ENCODE results near the gene SF3B2.
"Not testable (repeated sequence)": the region's sequence is repeated elsewhere in the genome, so short reads cannot be mapped to it uniquely, and the experiment has no call there.

Gene SF3B2

DNA sequence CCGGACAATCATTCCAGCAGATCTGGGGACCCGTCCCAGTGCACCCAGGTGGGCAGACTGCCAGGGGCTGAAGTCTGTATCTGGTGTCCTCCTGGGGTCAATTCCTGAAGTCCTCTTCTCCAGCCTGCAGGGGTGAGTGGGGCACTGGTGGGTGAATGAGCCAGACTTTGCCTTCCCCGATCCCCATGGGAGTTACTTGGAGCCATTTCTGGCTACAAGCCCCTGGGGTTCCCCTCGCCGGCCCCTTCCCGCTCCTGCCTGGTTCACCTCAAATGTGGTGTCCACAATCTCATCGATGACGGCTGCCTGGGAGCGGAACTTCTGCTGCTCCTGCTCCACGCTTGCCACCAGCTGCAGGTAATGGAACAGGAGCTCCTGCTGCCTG lies 35.4 kb upstream of the SF3B2 start:
- no peak for DNase-seq

DNA sequence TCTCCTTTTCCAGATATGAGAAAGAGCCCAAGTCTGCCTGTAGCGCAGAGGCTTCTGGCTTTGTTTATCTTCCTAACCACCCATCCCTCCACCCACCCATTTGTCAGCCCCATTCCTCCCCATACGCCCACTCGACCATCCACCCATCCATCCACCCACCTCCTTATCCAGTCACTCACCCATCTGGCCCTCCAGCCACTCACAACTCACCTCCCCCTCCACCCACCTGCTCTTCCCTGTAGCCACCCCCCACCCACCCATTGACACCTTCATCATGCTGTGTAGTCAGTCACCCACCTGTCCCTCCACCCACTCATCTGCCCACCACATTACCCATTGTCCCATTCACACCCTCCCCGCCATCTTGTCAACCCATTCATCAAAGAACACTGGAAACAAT lies 34.8 kb upstream of the SF3B2 start:
- DNase-seq: no peak

GRCh38 chr11:66020212-66020611 lies 32.0 kb upstream of the SF3B2 start:
- no peak for DNase-seq

- DNase-seq: peak; percentile 61
These were observed 31.4 kb upstream of the SF3B2 start for GRCh38 chr11:66020618-66021357.

GRCh38 chr11:66022401-66023185 lies 29.6 kb upstream of the SF3B2 start:
- DNase-seq: peak; percentile 39

- not testable (repeated sequence) for DNase-seq
These were observed 29.1 kb upstream of the SF3B2 start for GRCh38 chr11:66023186-66023440.

DNA sequence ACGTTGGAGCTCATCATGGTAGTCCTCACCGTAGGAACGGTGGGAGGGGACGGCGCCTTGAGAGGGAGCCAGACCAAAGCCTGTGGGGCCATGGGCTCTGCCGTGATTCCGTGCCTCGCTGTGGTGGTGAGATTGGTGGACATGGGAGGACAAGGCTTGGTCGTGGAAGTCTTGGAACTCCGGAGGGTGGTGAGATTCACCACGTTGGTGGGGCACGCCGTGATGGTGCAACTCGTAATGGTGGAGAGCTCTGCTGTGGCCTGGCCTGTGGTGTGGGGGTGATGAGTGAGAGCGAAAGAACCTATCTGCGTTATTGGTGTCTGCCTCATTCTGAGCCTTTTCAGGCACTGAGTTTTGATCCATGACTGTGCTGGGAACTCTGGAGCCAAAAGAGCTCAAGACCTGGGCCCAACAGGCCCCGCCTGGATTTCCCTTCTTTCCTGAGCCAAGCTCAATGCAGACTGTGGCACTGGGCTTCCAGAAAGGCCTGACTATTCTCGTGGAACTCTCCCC lies 26.1 kb upstream of the SF3B2 start, which contains the start of gene CATSPER1:
Gene CATSPER1 (minus strand): TSS at position 463 of the 513 bp plus-strand sequence. CDS start 100 bp downstream, at position 363.
- no peak for DNase-seq

GRCh38 chr11:66032957-66033735 lies 19.0 kb upstream of the SF3B2 start:
- no peak for DNase-seq

- DNase-seq: no peak
These were observed 16.4 kb upstream of the SF3B2 start for GRCh38 chr11:66035653-66036333.

DNA sequence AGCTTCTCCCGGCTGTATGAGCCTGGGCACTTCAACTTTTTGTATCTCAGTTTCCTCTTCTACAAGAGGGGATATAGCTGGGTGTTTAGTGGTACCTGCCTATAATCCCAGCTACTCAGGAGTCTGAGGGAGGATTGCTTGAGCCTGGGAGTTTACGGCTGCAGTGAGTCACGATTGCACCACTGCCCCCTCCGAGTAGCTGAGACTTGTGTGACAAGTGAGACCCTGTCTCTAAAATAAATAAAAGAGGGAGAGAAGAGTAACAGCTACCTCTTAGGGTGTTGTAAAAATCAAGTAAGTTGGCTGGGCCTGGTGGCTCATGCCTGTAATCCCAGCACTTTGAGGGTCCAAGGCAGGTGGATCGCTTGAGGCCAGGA lies 15.8 kb upstream of the SF3B2 start:
- DNase-seq: no peak

- DNase-seq: no peak
These were observed 14.8 kb upstream of the SF3B2 start for GRCh38 chr11:66037327-66037726.

GRCh38 chr11:66039765-66040164 lies 12.4 kb upstream of the SF3B2 start:
- no peak for DNase-seq

DNA sequence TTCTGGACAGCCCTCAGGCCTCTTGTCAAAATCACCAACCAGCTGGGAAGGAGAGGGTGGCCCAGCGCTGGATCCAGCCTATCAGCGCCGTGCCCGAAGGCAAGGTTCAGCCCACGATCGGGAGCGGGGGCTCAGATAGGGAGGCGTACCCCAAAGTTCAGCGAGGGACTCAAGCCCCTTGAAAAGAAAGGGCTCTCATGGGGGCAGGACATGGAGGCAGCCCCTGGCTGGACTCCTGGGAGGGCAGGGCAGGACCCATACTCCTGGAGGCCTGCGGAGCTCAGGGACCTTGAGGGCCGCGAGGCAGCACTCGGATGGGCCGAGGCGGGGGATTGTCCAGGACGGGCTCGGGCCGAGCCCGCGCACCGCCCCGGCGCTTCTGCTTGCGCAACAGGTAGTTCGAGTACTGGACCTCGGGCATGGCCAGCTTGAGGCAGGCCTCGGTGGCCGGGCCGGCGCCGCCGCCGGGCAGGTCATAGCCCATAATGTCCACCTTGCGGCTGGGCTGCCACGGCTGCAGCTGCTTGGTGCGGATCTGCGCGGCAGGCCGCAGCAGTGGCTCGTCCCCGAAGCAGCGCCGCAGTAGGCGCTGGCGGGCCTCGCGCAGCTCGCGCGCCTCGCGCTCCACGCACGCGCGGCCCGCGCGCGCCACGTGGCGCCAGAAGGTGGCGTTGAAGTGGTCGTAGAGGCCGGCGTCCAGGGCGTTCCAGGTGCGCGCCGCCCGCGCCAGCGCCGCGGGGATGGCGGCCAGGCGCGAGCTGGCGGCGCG lies 9.8 kb upstream of the SF3B2 start:
- DNase-seq: no peak

DNA sequence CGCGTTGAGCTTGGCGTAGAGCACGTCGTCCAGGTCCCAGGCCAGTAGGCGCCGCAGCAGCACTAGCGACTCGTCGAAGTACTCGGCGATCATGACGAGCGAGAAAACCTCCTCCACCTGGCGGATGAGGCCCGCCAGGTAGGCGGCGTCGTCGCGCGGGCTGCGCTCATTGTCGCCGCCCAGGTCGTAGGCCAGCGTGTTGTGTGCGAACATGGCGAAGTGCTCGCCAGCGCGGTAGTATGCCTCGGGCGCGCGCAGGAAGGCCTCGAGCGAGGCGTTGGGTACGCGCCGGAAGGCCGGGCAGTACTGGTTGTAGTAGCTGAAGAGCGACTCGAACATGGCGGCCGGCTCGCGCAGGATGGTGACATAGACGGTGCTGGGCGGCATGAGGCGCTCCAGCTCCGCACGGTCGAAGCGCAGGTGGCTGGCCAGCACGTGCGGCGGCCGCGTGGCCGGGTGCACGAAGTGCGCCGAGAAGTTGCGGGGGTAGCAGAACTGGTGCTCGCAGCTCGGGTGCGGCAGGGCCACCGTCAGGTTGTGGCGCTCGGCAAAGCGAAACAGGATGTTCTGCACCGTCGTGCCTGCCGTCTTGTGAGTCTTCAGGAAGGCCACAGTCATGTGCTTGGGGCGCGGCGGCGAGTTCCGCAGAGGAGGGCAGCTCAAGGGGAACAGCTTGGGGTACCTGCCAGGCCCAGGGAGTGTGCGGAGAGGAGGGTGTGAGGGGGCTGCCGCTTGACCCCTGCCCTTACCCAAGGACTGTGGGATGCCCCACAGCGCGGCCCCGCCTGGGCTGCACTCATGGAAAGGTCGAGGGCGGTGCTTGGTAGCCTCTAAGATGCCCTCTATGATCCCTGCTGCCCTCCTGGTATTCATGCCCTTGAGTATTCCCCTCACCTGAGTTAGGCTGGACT lies 8.9 kb upstream of the SF3B2 start:
- no peak for DNase-seq

DNA sequence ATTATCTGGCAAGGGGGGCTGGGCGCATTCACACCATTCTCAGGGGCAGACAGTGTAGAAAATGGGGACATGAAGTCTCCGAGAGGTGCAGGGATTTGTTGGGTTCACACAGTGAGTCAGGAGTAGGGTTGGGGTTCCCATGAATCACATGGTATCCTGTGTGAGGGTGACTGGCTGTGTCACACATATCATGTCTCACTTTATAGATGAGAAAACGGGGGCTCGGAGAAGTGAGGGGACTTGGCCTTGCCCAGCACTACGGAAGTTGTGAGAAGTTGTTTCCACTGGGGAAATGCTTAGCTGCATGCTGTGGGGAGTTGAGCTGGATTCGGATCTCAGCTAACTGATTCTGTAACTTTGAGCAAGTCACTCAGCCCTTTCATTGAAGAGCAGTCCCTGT lies 7.4 kb upstream of the SF3B2 start:
- no peak for DNase-seq

- peak; percentile 71 for DNase-seq
These were observed 7.0 kb upstream of the SF3B2 start for GRCh38 chr11:66045177-66045639.

DNA sequence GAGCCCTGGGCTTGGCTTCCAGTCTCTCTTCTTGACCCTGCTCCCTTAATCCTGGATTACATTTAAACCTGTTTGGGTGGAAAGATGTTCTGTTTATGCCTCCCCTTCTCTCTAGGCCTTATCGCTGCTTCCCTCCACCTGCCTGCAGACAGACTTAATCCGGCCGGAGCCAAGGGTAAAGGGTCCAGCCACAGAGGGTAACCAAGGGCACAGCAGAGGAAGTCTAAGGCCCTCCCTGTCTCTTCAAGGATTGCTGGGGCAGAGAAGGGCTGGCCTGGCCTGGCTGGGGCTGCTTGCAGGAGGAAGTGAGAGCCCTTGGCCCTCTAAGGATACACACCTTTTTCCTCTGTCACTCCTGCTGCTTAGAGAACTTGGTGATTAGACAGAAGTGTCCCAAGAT lies 5.3 kb upstream of the SF3B2 start:
- DNase-seq: no peak

DNA sequence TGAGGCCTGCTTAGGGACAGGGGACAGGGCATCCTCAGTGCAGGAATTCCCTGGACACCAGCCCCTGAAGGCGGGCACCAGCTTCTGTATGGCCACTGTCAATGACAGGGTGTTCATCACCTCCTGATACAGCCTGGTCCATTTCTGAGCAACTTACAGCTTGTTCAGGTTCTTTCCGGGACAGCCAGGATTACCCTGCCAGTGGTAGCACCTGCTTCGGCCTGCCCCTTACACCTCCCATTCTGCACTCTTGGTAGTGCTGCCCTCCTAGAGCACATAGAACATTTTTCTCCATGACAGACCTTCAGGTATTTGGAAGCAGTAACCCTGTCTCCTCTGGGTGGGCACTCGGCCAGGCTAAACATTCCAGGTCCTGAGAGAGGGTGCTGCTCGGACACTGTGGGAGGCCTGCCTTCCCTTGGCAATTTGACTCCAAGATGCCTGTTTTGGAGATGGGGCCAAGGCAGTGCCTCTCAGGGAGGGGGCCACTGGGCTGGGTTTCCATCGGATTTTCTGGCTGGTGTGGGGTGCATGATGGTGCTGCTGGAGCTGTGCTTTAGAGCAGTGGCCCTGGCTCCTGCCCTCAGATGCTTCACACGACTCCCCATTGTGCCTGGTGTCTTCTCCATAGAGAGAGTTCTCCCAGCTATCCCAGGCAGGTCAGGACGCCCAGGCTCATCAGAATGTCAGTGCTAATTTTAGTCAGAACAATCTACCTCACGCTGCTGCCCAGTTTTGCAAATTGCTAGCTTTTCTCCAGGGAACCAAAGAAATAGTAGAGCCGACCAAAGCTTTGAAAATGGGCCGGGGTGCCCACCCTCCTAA lies 4.4 kb upstream of the SF3B2 start:
- DNase-seq: no peak

DNA sequence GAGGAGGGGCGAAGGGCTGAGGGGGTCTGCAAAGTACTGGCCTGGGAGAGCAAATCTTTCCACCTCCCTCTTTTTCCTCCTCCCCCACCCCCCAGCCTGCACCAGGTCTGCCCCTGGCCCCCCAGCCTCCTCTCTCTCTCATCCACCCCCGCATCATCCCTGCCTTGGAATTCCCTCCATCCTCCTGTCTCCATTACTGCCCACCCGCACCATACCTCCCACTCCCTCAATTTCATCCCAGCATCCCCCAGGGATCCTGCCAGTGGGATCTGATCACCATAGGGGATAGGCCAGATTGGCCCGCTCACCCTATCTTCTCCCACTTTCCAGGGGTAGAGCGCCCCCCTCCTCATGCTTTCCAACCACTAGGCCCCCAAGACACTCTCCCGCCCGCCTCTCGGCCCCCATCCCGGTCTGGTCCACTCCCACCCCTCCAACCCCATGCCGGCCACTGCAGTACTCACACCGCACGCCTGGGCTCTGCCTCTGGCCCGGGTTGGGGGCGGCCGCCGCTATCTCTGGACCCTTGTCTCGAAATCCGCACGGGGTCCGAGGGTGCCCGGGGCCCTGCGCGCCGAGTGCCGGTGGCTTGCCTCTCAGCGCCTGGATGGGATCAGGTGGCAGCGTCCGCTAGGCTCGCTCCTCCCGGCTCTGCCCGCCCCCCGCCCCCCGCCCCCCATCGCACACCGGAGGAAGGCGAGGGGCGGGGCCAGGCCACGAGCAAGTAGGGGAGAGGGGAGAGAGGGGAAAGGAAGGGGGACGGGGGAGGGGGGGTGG lies 3.4 kb upstream of the SF3B2 start, which contains the start of gene GAL3ST3:
Gene GAL3ST3 (minus strand): TSS at position 615 of the 777 bp plus-strand sequence. CDS start 3,746 bp downstream, outside the sequence.
- DNase-seq: no peak

Data from NK-92 treated with Interleukin-12 subunit alpha and Interleukin-12 subunit beta, amount 100 ng/mL, for 24 hours (cell line).